Neural cell (in vitro differentiated cells): ENCODE results near the gene BHLHE23.

Source experiments
- EP300 ChIP-seq: fragments of 450-650 bp; conservative IDR thresholded peaks from 2 replicates; pipeline ENCODE4 v1.6.1; 2014; ENCODE audit warnings: antibody characterized with exemption, mild to moderate bottlenecking, moderate library complexity; ENCODE audit not compliant: poor library complexity, severe bottlenecking
- EZH2 ChIP-seq: fragments of 200-600, 300-800 bp; shearing (Covaris generic), sonication (generic); IDR thresholded peaks from 2 replicates; pipeline ENCODE4 v1.6.1; 2014; ENCODE audit warnings: antibody characterized with exemption, low read length, borderline replicate concordance, mild to moderate bottlenecking; ENCODE audit not compliant: insufficient read depth, poor library complexity, severe bottlenecking
- POLR2AphosphoS5 ChIP-seq: IDR thresholded peaks from 2 replicates; pipeline ENCODE4 v1.6.1; 2012
- TAF1 ChIP-seq: IDR thresholded peaks from 2 replicates; pipeline ENCODE4 v1.6.1; 2012; ENCODE audit warnings: low read depth
- TF ChIP-seq, protein P1 (sequence below): fragments of 450-650 bp; IDR thresholded peaks from 2 replicates; pipeline ENCODE4 v1.5.1; 2014; ENCODE audit warnings: antibody characterized with exemption, mild to moderate bottlenecking, moderate library complexity; ENCODE audit not compliant: poor library complexity, severe bottlenecking
- TF ChIP-seq, protein P2 (sequence below): IDR thresholded peaks from 2 replicates; pipeline ENCODE4 v1.6.1; 2012; ENCODE audit warnings: borderline replicate concordance

DNA sequence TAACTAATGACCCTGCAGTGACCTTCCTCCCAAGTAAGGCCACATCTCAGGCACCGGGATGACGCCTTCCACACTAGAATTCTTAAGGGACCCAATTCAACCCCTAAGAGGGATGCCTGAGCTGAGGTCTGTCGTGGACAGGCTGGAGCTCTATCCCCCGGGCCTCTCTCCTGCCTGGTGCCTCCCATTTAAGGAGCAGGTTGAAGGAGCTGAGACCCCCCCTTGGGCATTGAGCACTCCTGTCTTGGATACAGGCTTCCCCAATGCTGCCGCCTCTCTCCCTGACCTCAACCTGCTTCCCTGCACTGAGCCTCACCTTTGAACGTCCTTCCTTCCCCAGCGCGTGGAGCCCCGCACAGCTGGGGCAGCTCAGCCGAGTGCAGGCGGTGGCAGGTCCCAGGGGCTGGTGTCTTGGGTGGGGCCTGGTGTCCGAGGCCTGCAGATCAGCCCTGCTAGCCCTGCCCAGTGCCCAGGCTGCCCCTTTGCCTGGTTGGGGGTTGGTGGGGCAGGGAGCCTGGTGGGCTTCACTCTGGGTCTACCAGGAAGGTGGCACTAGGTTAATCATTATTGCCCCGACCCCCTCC lies 19.9 kb upstream of the BHLHE23 start:
- TF ChIP-seq, protein P1, sequence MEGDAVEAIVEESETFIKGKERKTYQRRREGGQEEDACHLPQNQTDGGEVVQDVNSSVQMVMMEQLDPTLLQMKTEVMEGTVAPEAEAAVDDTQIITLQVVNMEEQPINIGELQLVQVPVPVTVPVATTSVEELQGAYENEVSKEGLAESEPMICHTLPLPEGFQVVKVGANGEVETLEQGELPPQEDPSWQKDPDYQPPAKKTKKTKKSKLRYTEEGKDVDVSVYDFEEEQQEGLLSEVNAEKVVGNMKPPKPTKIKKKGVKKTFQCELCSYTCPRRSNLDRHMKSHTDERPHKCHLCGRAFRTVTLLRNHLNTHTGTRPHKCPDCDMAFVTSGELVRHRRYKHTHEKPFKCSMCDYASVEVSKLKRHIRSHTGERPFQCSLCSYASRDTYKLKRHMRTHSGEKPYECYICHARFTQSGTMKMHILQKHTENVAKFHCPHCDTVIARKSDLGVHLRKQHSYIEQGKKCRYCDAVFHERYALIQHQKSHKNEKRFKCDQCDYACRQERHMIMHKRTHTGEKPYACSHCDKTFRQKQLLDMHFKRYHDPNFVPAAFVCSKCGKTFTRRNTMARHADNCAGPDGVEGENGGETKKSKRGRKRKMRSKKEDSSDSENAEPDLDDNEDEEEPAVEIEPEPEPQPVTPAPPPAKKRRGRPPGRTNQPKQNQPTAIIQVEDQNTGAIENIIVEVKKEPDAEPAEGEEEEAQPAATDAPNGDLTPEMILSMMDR, result no peak
- TF ChIP-seq EZH2 (no peak), TAF1 (no peak), EP300 (no peak), POLR2AphosphoS5 (no peak)
- TF ChIP-seq, protein P2, sequence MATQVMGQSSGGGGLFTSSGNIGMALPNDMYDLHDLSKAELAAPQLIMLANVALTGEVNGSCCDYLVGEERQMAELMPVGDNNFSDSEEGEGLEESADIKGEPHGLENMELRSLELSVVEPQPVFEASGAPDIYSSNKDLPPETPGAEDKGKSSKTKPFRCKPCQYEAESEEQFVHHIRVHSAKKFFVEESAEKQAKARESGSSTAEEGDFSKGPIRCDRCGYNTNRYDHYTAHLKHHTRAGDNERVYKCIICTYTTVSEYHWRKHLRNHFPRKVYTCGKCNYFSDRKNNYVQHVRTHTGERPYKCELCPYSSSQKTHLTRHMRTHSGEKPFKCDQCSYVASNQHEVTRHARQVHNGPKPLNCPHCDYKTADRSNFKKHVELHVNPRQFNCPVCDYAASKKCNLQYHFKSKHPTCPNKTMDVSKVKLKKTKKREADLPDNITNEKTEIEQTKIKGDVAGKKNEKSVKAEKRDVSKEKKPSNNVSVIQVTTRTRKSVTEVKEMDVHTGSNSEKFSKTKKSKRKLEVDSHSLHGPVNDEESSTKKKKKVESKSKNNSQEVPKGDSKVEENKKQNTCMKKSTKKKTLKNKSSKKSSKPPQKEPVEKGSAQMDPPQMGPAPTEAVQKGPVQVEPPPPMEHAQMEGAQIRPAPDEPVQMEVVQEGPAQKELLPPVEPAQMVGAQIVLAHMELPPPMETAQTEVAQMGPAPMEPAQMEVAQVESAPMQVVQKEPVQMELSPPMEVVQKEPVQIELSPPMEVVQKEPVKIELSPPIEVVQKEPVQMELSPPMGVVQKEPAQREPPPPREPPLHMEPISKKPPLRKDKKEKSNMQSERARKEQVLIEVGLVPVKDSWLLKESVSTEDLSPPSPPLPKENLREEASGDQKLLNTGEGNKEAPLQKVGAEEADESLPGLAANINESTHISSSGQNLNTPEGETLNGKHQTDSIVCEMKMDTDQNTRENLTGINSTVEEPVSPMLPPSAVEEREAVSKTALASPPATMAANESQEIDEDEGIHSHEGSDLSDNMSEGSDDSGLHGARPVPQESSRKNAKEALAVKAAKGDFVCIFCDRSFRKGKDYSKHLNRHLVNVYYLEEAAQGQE, result no peak
